Keratinocyte (primary cell): ENCODE data around the gene NGRN. TPM values are rescaled to one million over a fixed set of nuclear protein-coding genes. Genes with fewer than 3 reads are reported as not detected.

ENCODE experiments used
- DNase-seq: peaks from one replicate; pipeline ENCODE4 v3.0.0-alpha.2; 2011; ENCODE audit warnings: low read depth, missing footprints, low spot score
- FAIRE-seq: peaks from 2 replicates; lab custom pipeline; 2011; peaks lifted over from hg19 to GRCh38; lab: Jason Lieb, UNC
- H2AFZ ChIP-seq: 2 replicates; pipeline ENCODE4 v1.6.0; 2012; ENCODE audit warnings: low read length, control low read depth, inconsistent platforms; ENCODE audit not compliant: control insufficient read depth
- H3K27ac ChIP-seq: 2 replicates; pipeline ENCODE4 v1.5.1; 2011; ENCODE audit warnings: low read length; ENCODE audit not compliant: control insufficient read depth, insufficient read depth
- H3K27me3 ChIP-seq: 3 replicates; pipeline ENCODE4 v1.6.0; 2011; ENCODE audit warnings: low read length; ENCODE audit not compliant: control insufficient read depth, insufficient read depth; ENCODE audit errors: extremely low read depth
- H3K36me3 ChIP-seq, 2 experiments: 2 replicates in 1 of 2; 3 replicates in 1 of 2; pipeline ENCODE4 v1.5.1; 2011; ENCODE audit warnings: low read length in 2 of 2, mild to moderate bottlenecking in 1 of 2; ENCODE audit not compliant: control insufficient read depth in 2 of 2, insufficient read depth in 2 of 2; ENCODE audit errors: extremely low read depth in 1 of 2
- H3K4me1 ChIP-seq: 3 replicates; pipeline ENCODE4 v1.5.1; 2011; ENCODE audit warnings: low read length; ENCODE audit not compliant: control insufficient read depth, insufficient read depth; ENCODE audit errors: extremely low read depth
- H3K4me2 ChIP-seq: 3 replicates; pipeline ENCODE4 v1.6.0; 2011; ENCODE audit warnings: low read depth, low read length; ENCODE audit not compliant: control insufficient read depth, insufficient read depth; ENCODE audit errors: extremely low read depth
- H3K4me3 ChIP-seq, 3 experiments: fragments of 200-600 bp in 1 of 3; sonication (generic) in 1 of 3; 2 replicates in 2 of 3; 3 replicates in 1 of 3; pipeline ENCODE4 v1.5.1; 2011 to 2016; ENCODE audit warnings: low read length in 3 of 3, mild to moderate bottlenecking in 3 of 3, control low read depth in 2 of 3, inconsistent platforms in 1 of 3, low read depth in 1 of 3, mixed read lengths in 1 of 3, mixed run types in 1 of 3, moderate library complexity in 1 of 3; ENCODE audit not compliant: control insufficient read depth in 2 of 3, insufficient read depth in 2 of 3; ENCODE audit errors: extremely low read depth in 1 of 3
- H3K79me2 ChIP-seq: 2 replicates; pipeline ENCODE4 v1.6.0; 2012; ENCODE audit warnings: low read length; ENCODE audit not compliant: control insufficient read depth, insufficient read depth
- H3K9ac ChIP-seq: 3 replicates; pipeline ENCODE4 v1.6.0; 2011; ENCODE audit warnings: low read length; ENCODE audit not compliant: control insufficient read depth, insufficient read depth; ENCODE audit errors: extremely low read depth
- H3K9me1 ChIP-seq: 3 replicates; pipeline ENCODE4 v1.6.0; 2011; ENCODE audit warnings: low read length; ENCODE audit not compliant: control insufficient read depth, insufficient read depth; ENCODE audit errors: extremely low read depth
- H3K9me3 ChIP-seq: 2 replicates; pipeline ENCODE4 v1.5.1; 2012; ENCODE audit warnings: low read depth, low read length; ENCODE audit not compliant: control insufficient read depth
- H4K20me1 ChIP-seq: 3 replicates; pipeline ENCODE4 v1.6.0; 2011; ENCODE audit warnings: low read length; ENCODE audit not compliant: control insufficient read depth, insufficient read depth; ENCODE audit errors: extremely low read depth
- EZH2 ChIP-seq: IDR thresholded peaks from one replicate; pipeline ENCODE4 v1.6.1; 2012; ENCODE audit warnings: inconsistent platforms, mild to moderate bottlenecking, low read length, moderate library complexity
- dilution Hi-C: fragments of 300-500 bp; cut with MboI; formaldehyde crosslinking; loops from one replicate; pipeline ENCODE4 v1.7.0; 2020; ENCODE audit warnings: low sequenced_read_pairs; ENCODE audit not compliant: extremely low pct_ligation_motif_present
- polyA plus RNA-seq, 5 experiments: library from polyadenylated mRNA; depleted of rRNA in 3 of 5; stranded (reverse) in 3 of 5; stranded (forward) in 1 of 5; unstranded in 1 of 5; fragments of >200 nt; gene quantifications; 1 replicate in 1 of 5; 2 replicates in 3 of 5; 3 replicates in 1 of 5; pipeline versions ENCODE4 v1.2.1 to v1.2.3, GENCODE V29; 2011 to 2012; ENCODE audit warnings: missing spikeins in 2 of 5, low read depth in 1 of 5, low replicate concordance in 1 of 5
- TF ChIP-seq, protein P1 (sequence below), 3 experiments: IDR thresholded peaks in 1 of 3; conservative IDR thresholded peaks in 1 of 3; optimal IDR thresholded peaks in 1 of 3; 2 replicates in 2 of 3; 3 replicates in 1 of 3; pipeline versions ENCODE3 to v1.5.1; 2011; ENCODE audit warnings: low read length in 3 of 3, mild to moderate bottlenecking in 3 of 3, moderate library complexity in 2 of 3, control low read depth in 1 of 3, inconsistent platforms in 1 of 3; ENCODE audit not compliant: insufficient read depth in 2 of 3; ENCODE audit errors: extremely low read depth in 1 of 3

NGRN gene
- polyA plus RNA-seq, 1 donor (not counting 4 experiments of a cell fraction or from before 2014, with no cell fraction given) = 54.9 TPM

DNA sequence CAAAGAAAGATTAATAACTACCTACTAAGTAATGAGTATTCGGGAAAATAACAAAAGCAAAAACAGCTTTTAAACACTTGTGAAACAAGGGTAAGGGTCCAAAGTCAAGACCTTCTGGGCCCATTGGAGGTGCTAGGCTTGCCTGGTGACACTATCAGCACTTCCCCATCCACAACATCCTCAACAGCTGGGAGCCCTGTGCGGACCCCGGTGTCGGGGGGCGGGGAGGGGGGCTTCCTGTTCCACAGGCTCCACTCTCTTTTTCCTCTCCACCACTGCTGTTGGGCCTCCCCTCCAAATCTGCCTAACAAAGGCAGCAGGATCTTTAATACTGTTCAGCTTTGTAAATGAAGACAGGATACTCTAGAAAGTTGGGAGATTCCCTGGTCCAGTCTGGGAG is 21.6 kb downstream of the NGRN start:
- no peaks in the 10 kb centered on the region for H3K36me3 ChIP-seq
- no peak overlapping the region for H3K9ac ChIP-seq
- DNase-seq (no peak), FAIRE-seq (no peak)
- no peaks in the 10 kb centered on the region for H3K9me1 ChIP-seq
- H2AFZ ChIP-seq = no peak overlapping the region
- H3K27me3 ChIP-seq = no peaks in the 10 kb centered on the region
- H3K4me2 ChIP-seq = no peak overlapping the region
- H3K4me1 ChIP-seq = no peaks in the 10 kb centered on the region
- H3K27ac ChIP-seq = no peak overlapping the region
- H3K9me3 ChIP-seq = no peaks in the 10 kb centered on the region
- H3K79me2 ChIP-seq = no peaks in the 10 kb centered on the region
- dilution Hi-C loops = no loop called here
- no peaks in the 10 kb centered on the region for H4K20me1 ChIP-seq
- H3K4me3 ChIP-seq = no peak overlapping the region
- no peak for TF ChIP-seq EZH2
- TF ChIP-seq, protein P1, sequence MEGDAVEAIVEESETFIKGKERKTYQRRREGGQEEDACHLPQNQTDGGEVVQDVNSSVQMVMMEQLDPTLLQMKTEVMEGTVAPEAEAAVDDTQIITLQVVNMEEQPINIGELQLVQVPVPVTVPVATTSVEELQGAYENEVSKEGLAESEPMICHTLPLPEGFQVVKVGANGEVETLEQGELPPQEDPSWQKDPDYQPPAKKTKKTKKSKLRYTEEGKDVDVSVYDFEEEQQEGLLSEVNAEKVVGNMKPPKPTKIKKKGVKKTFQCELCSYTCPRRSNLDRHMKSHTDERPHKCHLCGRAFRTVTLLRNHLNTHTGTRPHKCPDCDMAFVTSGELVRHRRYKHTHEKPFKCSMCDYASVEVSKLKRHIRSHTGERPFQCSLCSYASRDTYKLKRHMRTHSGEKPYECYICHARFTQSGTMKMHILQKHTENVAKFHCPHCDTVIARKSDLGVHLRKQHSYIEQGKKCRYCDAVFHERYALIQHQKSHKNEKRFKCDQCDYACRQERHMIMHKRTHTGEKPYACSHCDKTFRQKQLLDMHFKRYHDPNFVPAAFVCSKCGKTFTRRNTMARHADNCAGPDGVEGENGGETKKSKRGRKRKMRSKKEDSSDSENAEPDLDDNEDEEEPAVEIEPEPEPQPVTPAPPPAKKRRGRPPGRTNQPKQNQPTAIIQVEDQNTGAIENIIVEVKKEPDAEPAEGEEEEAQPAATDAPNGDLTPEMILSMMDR (optimal IDR thresholded peaks at IDR 0.05 in 1 of 3, IDR thresholded peaks at IDR 0.05 in 1 of 3, conservative IDR thresholded peaks at IDR 0.05 in 1 of 3; ENCODE audit: extremely low read depth in 1 of 3, insufficient read depth in 2 of 3, low read length in 3 of 3) = no peak

GRCh38 chr15:90287946-90288345 is 22.5 kb downstream of the NGRN start:
- TF ChIP-seq, protein P1 (optimal IDR thresholded peaks at IDR 0.05 in 1 of 3, IDR thresholded peaks at IDR 0.05 in 1 of 3, conservative IDR thresholded peaks at IDR 0.05 in 1 of 3; ENCODE audit: extremely low read depth in 1 of 3, insufficient read depth in 2 of 3, low read length in 3 of 3) = no peak
- TF ChIP-seq EZH2 = no peak
- H3K36me3 ChIP-seq = no peaks in the 10 kb centered on the region
- H3K4me1 ChIP-seq = no peaks in the 10 kb centered on the region
- H3K4me2 ChIP-seq = no peak overlapping the region
- no peak overlapping the region for H3K9ac ChIP-seq
- H3K27me3 ChIP-seq = no peaks in the 10 kb centered on the region
- no peaks in the 10 kb centered on the region for H3K79me2 ChIP-seq
- H3K4me3 ChIP-seq = no peak overlapping the region
- dilution Hi-C loops = no loop called here
- DNase-seq (no peak), FAIRE-seq (no peak)
- no peaks in the 10 kb centered on the region for H3K9me1 ChIP-seq
- H3K27ac ChIP-seq = no peak overlapping the region
- no peaks in the 10 kb centered on the region for H3K9me3 ChIP-seq
- H2AFZ ChIP-seq = no peak overlapping the region
- H4K20me1 ChIP-seq = no peaks in the 10 kb centered on the region
